ENCODE results near the gene PROSER2. TPM values are rescaled to one million over a fixed set of nuclear protein-coding genes. Genes with fewer than 3 reads are reported as not detected.

The PROSER2 gene
- polyA plus RNA-seq, 1 donor: 5.5 TPM

- no peak for DNase-seq
Observed at GRCh38 chr10:11909618-11910017, 86.5 kb downstream of the PROSER2 start.

GRCh38 chr10:11910102-11910501 is 86.9 kb downstream of the PROSER2 start:
- DNase-seq: no peak

GRCh38 chr10:11913079-11913641 is 90.0 kb downstream of the PROSER2 start:
- DNase-seq: no peak

- no peak for DNase-seq
Observed at GRCh38 chr10:11918384-11918783, 95.2 kb downstream of the PROSER2 start.

- DNase-seq: no peak
Observed at GRCh38 chr10:11919271-11919670, 96.1 kb downstream of the PROSER2 start.

Other genes with a start within 250 kb of the PROSER2 start
- gene USP6NL, start 211.7 kb upstream of the PROSER2 start, polyA plus RNA-seq (ENCODE audit: insufficient read length): 8.6 TPM
- gene ECHDC3, start 81.0 kb upstream of the PROSER2 start, polyA plus RNA-seq (ENCODE audit: insufficient read length): 9.6 TPM
- 20.4 TPM for gene UPF2, start 219.5 kb downstream of the PROSER2 start, polyA plus RNA-seq (ENCODE audit: insufficient read length)
- 14.6 TPM for gene DHTKD1, start 245.6 kb downstream of the PROSER2 start, polyA plus RNA-seq (ENCODE audit: insufficient read length)

All from hindlimb muscle (tissue), 1 donor.